GM18951 (cell line): ENCODE measurements around the gene ARHGEF26.

Experiments
- POLR2A ChIP-seq: IDR thresholded peaks from 4 replicates; pipeline ENCODE4 v1.6.1; 2011; ENCODE audit warnings: mild to moderate bottlenecking; ENCODE audit not compliant: insufficient read length, insufficient read depth; ENCODE audit errors: extremely low read depth
- in situ Hi-C: fragments of 300-500 bp; cut with MboI; formaldehyde crosslinking; loops from one replicate; pipeline ENCODE4 v1.12.0; 2022; ENCODE audit warnings: low sequenced_read_pairs, mixed read lengths, inconsistent platforms; ENCODE audit not compliant: unreplicated experiment

ARHGEF26 gene

DNA sequence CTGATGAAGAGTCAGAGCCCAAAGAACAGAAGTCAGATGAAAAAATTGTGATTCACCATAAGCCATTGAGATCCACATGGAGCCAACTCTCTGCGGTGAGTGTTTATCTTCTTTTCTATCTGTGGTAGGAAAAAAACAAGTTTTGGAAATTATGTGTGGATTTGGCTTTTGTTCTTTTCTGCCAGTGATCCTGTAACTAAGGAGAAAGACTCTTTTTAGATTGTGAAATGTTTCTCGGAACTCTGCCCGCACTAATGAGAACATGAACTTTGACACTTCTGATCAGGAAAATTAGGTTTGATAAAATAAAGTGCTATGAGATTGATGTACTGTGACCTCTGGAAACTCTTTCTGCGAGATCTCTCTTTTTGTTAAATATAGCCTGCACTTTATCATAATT is 8.4 kb downstream of the ARHGEF26 start:
- no peak for TF ChIP-seq POLR2A
- in situ Hi-C loops, result no loop called here

DNA sequence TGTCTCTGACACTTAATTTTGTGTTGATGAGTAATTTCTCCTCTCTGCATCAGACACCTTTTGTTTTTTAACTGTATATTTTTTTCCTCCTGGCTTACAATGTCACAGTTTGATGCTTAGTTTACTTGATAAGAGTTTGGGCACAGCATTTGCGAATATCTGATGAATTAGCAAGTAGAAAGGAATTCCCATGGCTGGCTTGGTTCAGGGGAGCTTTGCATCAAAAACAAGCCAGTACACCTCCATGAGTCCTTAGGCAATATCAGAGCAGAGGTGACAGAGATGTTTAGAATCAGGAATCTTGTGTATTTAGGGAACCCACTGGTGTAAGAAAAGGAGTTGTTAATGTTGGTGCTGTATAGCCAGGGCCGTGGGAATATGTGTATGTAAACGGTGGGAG is 9.3 kb downstream of the ARHGEF26 start:
- in situ Hi-C loops, result no loop called here
- TF ChIP-seq POLR2A, result no peak

DNA sequence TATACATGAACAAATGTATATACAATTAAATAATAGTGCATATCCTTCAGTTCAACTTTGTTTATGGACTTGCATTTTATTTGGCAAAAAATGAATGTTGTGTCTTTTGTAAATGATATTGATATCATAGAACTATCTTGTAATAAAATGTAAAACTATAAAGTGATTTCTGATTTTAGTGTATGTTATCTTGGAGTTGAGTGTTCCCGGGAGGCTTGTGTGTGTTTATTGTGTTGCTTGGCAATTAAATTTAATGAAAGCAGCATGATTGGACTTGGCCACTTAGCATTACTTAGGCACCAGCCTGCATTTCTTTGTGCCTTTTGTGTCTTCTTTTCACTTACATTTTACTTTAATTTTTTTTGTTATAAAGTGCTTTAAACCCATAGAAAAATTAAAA is 10.6 kb downstream of the ARHGEF26 start:
- in situ Hi-C loops, result no loop called here
- TF ChIP-seq POLR2A, result no peak

DNA sequence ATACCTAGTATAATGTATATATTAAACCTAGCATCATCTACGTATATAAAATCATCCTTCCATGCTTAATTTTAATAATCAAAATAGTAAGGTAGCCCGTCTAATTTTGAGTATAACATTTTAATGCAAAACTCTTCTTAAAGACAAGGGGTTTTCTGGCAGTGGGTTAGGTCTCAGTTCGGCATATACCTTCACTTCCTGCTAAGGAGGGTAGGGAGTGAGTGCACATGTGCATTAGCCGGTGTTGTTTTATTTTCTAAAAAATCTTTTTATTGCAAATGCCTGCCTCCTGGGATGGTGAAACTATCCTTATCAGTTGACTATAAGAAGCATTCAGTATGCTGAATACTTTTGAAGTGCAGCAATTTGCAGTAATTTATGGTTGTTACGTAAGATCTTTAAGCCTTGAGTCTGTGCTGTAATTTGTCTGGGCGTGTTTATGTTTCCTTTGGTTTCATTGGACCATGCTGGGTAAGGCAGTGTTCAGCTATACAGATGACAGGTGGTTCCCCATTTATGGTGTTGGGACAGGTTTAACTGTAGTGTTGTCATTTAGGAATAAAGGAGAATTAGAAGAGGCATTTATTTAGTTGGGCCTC is 11.7 kb downstream of the ARHGEF26 start:
- TF ChIP-seq POLR2A, result no peak

DNA sequence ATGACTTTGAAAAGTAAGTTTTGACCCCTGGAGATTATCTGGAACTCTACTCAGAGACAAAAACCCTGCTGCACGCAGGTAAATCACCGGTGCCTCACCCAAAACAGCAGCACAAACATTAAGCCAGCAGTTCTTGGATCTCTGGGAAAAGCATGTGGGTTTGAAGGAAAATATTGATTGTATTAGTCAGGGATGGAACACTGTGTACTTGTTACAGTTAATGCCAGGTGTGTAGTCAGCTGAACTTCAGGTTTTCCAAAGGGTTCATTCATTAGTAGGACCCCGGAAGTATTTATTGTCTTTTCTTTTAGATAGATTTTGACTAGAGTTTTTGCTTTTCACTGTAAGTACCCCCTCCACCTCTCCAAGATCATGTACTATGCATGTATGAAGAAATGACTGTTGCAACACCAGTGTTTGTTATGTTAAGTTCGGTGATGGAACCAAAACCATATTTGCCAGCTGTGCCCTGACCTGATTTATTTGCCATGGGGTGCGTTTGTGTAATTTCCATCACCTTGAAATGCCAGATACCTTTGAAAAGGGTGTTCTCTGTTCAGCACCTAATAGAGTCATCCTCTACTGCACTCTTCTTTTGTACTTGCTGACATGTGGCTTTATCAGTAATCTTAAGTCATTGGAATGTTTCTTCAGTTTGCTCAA is 14.5 kb downstream of the ARHGEF26 start:
- in situ Hi-C loops, result no loop called here
- no peak for TF ChIP-seq POLR2A

More for the DNA sequence above, 11.7 kb downstream of the ARHGEF26 start:
- in situ Hi-C loops, result no loop called here

DNA sequence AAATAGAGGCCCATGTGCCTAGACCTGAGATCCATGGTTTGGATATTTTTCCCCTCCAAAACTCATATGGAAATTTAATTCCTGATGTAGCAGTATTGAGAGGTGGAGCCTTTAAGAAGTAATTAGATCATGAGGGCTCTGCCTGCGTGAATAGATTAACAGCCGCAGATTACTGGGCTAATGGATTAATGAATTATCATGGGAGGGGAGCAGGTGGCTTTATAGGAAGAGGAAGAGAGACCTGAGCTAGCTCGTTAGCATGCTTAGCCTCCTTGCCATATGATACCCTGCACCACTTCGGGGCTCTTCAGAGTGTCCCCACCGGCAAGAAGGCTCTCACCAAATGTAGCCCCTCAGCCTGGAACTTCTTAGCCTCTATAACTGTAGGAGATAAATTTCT is 15.8 kb downstream of the ARHGEF26 start:
- TF ChIP-seq POLR2A, result no peak
- in situ Hi-C loops, result no loop called here

DNA sequence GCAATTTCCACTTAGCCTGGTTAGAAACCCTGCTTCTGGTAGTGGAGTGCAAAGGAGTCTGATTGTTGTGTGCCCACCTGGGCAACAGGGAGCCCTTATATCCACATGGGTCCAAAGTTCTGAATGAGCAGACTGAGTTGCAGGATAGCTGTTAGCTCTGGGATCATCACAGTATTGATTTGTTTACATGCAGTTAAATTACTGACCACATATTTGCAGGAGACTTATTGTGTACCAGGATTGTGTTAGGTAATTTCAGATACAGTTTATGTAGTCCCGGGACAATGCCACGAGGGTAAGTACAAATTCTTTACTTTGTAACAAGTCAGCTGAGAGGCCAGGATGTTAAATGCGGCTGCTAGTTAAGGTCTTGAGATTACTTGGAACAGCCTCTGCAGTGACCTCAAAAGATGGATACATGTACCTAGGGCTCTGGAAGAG is 18.8 kb downstream of the ARHGEF26 start:
- TF ChIP-seq POLR2A, result no peak
- in situ Hi-C loops, result no loop called here

DNA sequence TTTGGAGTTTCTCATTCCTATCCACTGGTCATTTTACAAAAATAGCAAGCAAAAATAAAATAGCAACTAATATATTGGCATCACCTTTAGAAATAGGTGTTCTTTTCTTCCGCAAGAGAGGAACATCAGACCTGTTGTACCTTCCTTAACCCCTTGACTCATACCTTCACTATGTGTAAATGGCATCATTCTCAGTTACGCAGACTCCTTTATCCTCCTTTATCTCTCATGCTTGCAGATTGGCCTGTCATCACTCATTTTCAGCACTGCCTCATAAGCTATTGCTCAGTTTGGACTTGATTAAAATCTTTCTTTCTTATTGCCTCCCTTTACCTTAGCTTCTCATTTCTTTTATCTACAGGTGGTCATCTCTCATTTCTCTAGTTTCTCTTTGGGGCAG is 21.4 kb downstream of the ARHGEF26 start:
- in situ Hi-C loops, result no loop called here
- no peak for TF ChIP-seq POLR2A

DNA sequence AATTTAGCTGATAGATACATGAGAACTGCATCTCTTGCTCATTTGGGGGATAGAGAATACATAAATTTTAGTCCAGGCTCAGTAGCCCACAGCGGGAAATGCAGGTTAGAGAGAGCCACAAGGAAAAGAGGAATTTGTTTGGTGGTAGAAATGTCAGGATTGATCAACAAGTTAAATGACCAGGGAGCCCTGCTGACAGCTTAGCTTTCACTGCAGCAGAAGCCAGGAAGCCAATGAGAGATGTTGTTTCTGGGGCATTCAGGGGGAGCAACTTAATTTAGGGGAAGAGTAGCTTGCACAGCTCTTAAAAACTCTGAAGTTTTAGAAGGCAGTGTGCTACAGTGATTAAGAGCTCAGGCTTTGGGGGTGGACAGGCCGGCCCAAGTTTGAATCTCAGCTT is 22.7 kb downstream of the ARHGEF26 start:
- in situ Hi-C loops, result no loop called here
- no peak for TF ChIP-seq POLR2A

DNA sequence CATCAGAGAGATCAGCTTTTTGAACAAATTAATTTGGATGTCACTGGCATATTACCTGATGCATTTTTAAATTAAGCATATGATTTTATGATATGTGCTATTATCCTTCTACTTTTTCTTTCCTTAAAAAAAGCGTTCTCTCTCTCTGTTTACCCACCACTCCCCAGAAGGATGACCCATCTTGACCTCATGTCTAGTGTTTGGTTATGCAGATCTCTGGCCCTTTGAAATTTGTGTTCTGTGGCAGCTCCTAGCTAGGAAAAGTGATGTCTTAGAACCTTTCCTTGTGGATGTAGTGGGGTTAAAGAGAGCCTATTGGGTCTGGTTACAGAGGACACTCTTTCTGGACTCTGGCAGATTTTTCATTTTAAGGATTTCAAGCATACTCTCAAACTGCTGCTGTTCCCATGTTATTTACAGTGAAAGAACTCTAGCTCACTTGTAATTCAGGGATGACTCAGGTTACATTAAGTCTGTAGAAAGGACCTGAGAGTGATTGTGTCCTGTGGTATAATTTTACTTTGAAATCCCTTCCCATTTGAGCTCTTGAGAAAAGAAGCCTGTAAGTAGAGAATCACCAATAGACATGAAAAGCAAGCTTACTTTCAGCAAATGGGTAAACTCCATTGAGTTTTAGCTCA is 23.8 kb downstream of the ARHGEF26 start:
- in situ Hi-C loops, result no loop called here
- no peak for TF ChIP-seq POLR2A

DNA sequence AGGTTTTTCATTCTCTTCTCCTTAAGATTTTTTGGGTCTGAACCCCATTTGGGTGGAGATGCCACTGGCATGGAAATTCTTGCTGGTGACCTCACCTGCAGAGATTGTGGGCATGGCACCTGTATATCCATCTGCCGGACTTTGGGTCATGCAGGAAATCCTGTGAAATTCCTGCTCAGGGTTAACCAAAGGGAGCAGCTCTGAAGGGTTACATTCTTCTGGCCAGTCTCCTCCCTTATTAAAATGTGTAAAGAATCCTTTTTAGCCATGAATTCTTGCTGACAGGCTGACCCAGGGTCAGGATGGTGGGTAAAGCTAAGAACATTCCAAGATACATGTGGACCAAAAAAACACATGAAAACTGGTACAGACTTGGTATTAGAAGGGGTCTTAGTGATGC is 27.4 kb downstream of the ARHGEF26 start:
- in situ Hi-C loops, result no loop called here

DNA sequence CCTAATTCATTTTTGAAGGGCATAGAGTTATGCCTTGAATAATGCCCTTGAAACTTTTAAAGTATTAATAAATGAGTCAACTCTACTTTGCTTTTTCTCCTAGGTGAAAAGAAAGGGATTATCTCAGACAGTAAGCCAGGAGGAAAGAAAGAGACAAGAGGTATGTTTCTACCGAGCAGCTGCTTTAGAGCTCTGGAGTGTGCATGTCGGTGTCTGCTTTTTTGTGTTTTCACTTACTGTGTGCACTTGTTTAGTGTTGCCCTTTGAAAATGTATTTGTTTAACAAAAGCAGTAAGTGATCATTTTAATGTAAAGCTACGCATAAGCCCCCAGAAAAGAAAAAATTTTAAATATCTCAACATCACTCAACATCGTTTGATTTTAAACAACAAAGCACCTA is 28.1 kb downstream of the ARHGEF26 start:
- no peak for TF ChIP-seq POLR2A
- in situ Hi-C loops, result no loop called here

More for the DNA sequence above, 27.4 kb downstream of the ARHGEF26 start:
- TF ChIP-seq POLR2A, result no peak

DNA sequence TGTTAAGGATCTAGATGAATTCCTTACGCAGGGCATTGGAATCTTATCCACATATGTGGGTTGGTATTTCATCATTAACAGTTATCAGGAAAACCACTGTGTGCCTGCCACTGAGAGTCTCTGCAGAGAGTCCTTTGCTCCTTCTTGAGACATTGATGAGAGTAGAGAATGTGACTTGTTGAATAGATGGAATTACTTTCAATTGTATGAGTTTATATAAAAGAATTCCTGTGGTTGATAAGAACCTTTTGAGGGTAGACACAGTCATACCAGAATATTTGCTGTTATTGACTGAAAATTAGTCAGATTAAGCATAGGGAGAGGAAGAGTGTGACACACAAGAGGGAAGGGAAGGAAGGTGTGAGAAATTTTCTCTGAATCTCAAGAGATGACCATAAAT is 30.8 kb downstream of the ARHGEF26 start:
- TF ChIP-seq POLR2A, result no peak
- in situ Hi-C loops, result no loop called here

DNA sequence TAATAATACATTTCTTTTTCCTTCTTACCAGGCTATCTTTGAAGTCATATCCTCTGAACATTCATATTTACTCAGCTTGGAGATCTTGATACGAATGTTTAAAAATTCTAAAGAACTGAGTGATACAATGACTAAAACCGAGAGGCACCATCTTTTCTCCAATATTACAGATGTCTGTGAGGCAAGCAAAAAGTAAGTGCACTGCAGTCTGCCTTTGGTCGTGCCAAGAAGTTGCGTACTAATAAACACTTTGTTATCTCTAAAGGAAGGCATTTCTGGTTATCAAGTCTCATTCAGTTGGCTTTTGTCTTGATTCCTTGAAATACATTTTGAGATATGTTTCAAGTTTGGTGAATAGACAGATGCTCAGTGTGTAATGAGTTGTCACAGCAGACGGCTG is 31.6 kb downstream of the ARHGEF26 start:
- no peak for TF ChIP-seq POLR2A
- in situ Hi-C loops, result no loop called here
